H1 (cell line): ENCODE data around the gene GRID2. TPM values are rescaled to one million over a fixed set of nuclear protein-coding genes. Genes with fewer than 3 reads are reported as not detected.

Experiments used
- GABPA ChIP-seq: IDR thresholded peaks from 2 replicates; pipeline ENCODE4 v1.6.1; 2011; ENCODE audit warnings: mild to moderate bottlenecking, low read length, moderate library complexity, borderline replicate concordance; ENCODE audit not compliant: insufficient read depth
- RBBP5 ChIP-seq: IDR thresholded peaks from 2 replicates; pipeline ENCODE4 v1.7.1; 2012; ENCODE audit warnings: low read depth, mild to moderate bottlenecking, inconsistent platforms, low read length, moderate library complexity, borderline replicate concordance
- polyA plus RNA-seq, 7 experiments: library from polyadenylated mRNA; depleted of rRNA in 3 of 7; stranded (reverse) in 5 of 7; unstranded in 2 of 7; fragments of >200 nt in 5 of 7; fragments of 200-250 nt in 2 of 7; gene quantifications; 1 replicate in 5 of 7; 2 replicates in 1 of 7; 4 replicates in 1 of 7; pipeline versions ENCODE4 v1.2.1 to v1.2.3, GENCODE V29; 2011 to 2013; ENCODE audit warnings: missing spikeins in 2 of 7, mixed read lengths in 2 of 7
- total RNA-seq: library from RNA; stranded (reverse); fragmentation: NEBNext Ultra II Directional; extraction: Animal tissue kit (Norgen Biotek cat#: 25700); gene quantifications from 2 replicates; pipeline ENCODE4 v1.2.1, GENCODE V29; 2021

The GRID2 gene
- total and polyA plus RNA-seq, 2 of the 8 experiments (the other 6 are each of a cell fraction or from before 2014, with no cell fraction given), result 31.1 to 81.9 TPM

GRCh38 chr4:93403571-93403970 lies 1099.8 kb downstream of the GRID2 start (continued):
- TF ChIP-seq GABPA (no peak), RBBP5 (no peak)
